Measurements from ENCODE around the gene CCDC97.
"Not testable (repeated sequence)": the region's sequence is repeated elsewhere in the genome, so short reads cannot be mapped to it uniquely, and the experiment has no call there.

CCDC97 gene

GRCh38 chr19:41364524-41365391, 54.8 kb downstream of the CCDC97 start:
- DNase-seq (ENCODE audit: low read depth), result no peak

DNA sequence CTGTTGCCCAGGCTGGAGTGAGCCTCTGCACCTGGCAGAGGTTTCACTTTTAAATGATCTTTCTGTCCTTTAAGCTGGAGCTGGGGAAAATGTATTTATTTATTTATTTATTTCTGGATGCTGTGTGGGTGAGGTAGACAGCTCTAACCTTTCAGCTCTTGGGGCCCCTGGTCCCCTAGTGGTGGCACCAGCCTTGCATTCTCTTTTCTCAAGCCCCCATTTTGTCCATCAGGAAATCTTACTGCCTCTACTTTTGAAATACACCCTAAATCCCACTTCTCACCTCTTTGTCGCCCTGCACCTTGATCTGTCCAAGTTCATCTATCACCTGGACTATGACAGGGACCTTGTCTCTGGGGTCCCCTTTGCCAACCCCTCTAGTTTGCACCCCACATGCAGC, 56.1 kb downstream of the CCDC97 start:
- no peak for DNase-seq (ENCODE audit: low read depth)

- peak; percentile 91 for DNase-seq (ENCODE audit: low read depth)
Measured at GRCh38 chr19:41367848-41368301, 57.9 kb downstream of the CCDC97 start.

GRCh38 chr19:41369769-41370168, 59.8 kb downstream of the CCDC97 start:
- DNase-seq (ENCODE audit: low read depth), result no peak

GRCh38 chr19:41371119-41371518, 61.1 kb downstream of the CCDC97 start:
- DNase-seq (ENCODE audit: low read depth), result not testable (repeated sequence)

DNA sequence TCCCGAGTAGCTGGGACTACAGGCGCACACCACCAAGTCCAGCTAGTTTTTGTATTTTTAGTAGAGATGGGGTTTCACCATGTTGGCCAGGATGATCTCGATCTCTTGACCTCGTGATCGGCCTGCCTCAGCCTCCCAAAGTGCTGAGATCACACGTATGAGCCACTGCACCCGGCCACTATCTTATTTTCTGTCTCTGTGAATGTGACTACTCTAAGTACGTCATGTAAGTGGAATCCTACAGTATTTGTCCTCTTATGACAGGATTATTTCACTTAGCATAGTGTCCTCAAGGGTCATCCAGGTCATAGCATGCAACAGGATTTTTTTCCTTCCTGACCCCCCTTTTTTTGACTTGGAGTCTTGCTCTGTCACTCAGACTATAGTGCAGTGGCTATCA, 61.6 kb downstream of the CCDC97 start:
- no peak for DNase-seq (ENCODE audit: low read depth)

DNA sequence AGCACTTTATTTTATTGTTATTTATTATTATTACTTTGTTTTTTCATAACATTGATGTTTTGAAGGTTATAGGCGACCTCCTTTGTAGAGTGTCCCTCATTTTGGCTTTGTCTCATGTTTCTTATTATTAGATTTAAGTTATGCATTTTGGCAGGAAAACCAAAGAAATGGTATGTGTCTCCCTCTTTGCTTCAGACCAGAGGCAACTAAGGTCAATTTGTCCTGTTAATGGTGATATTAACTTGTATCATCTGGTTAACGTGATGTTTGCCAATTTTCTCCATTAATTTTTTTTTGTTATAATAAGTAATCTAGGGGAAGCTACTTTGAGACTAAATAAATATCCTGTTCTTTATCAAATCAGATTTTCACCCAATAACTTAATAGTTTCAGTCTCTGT, 62.5 kb downstream of the CCDC97 start:
- no peak for DNase-seq (ENCODE audit: low read depth)

DNA sequence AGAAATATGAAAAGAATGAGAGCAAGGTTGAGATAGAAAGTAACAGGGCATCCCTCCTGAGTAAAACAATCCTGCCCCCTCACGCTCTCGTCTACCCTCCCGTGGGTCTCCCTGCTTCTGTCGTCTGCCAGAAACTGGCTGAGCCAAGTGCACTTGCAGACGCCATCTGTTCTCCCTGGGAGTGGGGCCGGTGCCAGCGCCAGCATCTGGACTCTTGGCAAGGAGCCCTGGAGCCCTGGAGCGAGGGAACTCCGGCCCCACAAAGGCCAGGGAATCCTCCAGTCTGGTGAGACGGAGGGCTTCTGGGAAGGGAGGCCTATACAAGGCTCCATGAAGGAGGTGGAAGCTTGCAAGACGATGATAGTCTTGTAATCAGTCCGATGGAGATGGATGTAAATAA, 64.0 kb downstream of the CCDC97 start:
- no peak for DNase-seq (ENCODE audit: low read depth)

Data from HS-5 (cell line).